HG03442 (cell line): ENCODE data around the gene CACNG6.

Experiments used
- ATAC-seq: cut with Tn5 transposase; IDR thresholded peaks from one replicate; pipeline ENCODE4 v1.9.1; 2021; ENCODE audit warnings: mild to moderate bottlenecking, moderate library complexity; ENCODE audit not compliant: unreplicated experiment

Gene CACNG6

GRCh38 chr19:53965091-53965490, 26.3 kb upstream of the CACNG6 start:
- ATAC-seq, result no peak

DNA sequence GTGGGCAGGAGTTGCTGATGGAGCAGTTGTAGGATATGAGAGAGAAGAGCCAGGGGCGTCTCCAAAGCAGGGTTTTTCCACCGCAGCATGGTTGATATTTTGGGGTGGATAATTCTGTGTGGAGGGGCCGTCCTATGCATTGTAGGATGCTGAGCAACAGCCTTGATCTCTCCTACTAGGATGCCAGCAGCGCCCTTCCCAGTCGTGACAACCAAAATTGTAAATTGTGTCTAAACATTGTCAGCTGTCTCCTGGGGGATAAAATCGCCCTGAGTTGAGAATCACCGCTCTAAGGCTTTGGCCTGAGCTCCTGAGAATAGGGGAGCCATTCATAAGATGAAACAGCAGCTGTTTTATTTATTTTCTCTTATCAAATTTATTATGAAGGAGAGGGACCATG, 24.5 kb upstream of the CACNG6 start:
- ATAC-seq, result no peak

DNA sequence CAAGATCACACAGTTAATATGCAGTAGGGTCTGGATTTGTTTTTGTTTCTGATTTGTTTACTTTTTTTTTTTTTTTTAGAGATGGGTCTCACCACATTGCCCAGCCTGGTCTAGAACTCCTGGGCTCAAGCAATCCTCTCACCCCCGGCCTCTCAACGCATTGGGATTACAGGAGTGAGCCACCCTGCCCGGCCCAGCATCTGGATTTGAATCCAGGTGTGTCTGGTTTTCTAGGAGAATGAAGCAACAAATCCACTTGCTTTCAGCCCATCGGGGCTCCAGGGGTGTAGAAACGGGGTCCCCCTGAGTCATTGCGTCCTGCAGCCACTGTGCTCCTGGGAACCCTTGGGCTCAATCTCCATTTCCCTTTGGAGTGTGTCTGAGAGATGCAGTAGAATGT, 22.1 kb upstream of the CACNG6 start:
- no peak for ATAC-seq

- ATAC-seq, result no peak
Measured at GRCh38 chr19:53971673-53972072, 19.8 kb upstream of the CACNG6 start.

DNA sequence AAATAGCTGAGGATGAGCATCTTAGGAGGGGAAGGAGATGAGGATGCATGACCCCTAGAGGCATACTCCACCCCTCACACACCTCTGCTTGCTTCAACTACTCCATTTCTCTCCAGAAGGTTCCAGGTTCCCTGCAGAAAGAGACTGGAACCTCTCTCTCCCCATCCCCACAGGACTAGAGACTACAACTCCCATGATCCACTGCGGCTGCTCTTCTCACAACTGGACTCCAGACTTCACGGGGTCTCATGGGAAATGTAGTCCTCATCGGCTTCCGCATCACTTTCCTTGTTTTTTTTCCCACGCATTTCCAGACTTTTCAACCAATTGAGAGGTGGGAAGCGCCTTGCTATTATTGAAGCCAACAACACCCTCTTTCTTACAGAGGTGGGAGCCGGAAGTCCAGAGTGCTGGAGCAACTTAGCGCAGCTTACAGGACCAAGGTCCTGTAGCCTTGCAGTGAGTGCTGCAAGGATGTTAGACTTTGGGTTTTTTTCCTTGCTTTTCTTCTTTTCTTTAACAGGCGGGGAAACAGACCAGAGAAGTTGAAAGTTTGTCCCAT, 13.9 kb upstream of the CACNG6 start:
- no peak for ATAC-seq

- no peak for ATAC-seq
Measured at GRCh38 chr19:53977991-53978731, 13.3 kb upstream of the CACNG6 start.

DNA sequence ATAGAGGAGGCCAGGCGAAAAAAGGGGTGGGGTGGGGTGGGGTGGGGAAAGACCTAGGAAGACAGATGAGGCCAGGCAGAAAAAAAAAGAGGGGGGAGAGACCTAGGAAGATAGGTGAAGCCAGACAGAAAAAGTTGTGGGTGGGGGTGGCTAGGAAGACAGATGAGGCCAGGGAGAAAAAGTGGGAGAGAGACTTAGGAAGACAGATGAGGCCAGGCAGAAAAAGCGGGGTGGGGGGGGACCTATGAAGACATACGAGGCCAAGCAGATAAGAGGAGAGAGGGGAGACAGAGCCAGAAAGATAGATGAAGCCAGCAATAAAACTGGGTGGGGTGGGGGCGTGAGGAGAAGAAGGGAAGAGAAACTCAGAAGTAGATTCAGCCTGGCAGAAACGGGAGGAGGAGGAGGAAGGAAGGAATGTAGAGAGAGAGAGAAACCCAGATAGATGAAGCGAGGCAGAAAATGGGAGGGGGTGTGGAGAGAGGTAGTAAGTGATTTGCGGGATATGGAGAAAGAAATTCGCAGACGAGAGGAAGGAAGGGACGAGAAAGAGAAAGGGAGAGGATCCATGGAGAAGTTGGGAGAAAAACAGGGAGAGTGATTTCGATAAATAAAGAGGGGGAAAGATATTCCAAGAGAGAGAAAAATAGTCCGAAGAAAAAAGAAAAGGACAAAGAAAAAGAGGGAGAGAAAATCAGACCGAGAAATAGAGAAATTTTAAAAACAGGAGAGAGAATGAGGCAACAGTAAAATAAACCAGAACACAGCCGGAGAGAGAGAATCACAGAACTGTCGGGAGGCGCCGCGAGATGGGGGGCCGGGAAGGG, 12.2 kb upstream of the CACNG6 start:
- no peak for ATAC-seq

DNA sequence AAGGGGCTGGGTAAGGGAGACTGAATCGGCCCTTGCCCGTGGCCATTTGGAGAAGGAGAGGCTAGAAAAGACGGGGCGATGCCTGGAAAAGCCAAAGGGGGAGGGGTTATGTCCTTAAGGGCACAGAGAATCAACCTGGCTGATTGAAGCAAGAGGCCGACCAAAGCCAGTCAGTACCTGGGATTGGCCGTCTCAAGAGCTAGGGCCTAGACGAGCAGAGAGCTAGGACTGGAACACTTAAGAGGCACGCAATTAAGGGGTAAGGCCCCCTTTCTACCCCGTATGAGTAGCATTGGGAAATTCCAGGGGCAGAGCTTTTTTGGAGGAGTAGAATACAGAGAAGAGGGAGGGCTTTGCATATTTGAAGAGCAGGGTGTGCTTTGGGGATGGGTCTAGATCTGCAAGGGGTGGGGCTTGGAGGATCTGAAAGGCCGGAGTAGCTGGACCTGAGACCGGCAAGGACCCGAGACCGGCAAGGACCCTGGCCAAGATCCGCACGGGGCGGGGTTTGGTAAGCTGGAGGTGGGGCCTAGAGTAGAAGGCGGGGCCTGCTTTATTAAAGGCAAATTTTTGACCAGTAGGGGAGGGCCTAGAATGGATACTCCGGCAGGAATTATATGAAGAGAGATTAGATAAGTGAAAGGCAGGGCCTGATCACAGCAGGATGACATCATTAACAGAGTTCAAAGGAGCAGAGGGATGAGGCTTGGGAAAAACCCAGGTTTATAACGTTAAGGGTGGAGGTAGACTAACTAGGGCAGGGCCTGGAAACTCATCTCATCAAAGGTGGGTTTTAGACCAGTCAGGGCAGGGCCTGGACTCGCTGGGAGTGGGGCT, 10.7 kb upstream of the CACNG6 start:
- ATAC-seq, result no peak

GRCh38 chr19:53981376-53981951, 10.0 kb upstream of the CACNG6 start:
- no peak for ATAC-seq

- ATAC-seq, result no peak
Measured at GRCh38 chr19:53982001-53982451, 9.4 kb upstream of the CACNG6 start.

GRCh38 chr19:53982611-53983010, 8.8 kb upstream of the CACNG6 start:
- ATAC-seq, result no peak

DNA sequence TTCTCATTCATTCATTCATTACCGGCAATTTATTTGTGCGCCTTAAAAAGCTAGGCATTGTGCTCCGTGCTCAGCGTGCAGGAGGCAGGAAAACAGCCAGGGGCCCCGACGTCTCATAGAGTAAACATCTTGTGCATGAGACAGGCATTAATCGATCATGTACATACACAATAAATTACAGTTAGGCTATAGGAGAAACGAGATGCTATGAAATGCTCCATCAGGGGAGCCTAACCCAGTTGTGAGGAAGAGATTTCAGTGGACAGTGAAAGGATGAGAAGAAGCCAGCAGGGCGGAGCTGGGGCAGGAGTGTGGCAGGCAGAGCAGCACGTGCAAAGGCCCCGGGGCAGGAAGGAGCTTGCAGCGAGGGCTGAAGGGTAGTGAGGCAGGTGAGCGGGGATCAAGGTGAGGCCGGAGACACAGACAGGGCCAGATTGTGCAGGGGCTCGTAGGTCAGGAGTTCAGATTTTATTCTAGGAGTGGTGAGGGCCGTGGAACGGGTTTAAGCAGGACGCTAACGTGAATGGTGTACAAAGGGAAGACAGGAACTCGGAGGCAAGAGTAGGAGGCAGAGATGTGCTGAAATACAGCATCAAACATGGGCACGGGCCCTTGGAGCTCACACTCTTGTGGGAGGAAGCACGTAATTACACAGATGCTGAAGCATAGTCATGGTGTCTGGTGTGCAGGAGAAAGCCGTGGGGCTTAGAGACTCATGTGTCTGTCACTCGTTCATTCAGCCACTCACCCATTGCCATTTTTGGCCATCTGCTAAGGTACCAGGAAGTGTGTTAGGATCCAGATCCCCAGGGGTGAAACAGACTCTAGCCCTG, 7.8 kb upstream of the CACNG6 start:
- ATAC-seq, result no peak

GRCh38 chr19:53985863-53986262, 5.6 kb upstream of the CACNG6 start:
- ATAC-seq, result no peak

DNA sequence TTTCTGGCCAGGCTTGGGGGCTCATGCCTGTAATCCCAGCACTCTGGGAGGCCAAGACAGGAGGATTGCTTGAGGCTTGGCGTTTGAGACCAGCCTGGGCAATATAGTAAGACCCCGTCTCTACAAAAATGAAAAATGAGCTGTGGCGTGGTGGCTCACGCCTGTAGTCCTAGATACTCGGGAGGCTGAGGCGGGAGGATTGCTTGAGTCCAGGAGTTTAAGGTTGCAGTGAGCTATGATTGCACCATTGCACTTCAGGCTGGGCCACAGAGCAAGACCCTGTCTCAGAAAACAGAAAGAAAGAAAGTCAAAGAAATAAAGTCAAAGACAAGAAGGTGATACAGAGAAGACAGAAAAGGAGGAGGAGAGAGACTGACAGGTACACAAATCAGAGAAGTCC, 2.5 kb upstream of the CACNG6 start:
- ATAC-seq, result no peak

GRCh38 chr19:53989600-53990533, 1.6 kb upstream of the CACNG6 start:
- no peak for ATAC-seq

GRCh38 chr19:53992211-53992610, 774 bp downstream of the CACNG6 start:
- no peak for ATAC-seq

DNA sequence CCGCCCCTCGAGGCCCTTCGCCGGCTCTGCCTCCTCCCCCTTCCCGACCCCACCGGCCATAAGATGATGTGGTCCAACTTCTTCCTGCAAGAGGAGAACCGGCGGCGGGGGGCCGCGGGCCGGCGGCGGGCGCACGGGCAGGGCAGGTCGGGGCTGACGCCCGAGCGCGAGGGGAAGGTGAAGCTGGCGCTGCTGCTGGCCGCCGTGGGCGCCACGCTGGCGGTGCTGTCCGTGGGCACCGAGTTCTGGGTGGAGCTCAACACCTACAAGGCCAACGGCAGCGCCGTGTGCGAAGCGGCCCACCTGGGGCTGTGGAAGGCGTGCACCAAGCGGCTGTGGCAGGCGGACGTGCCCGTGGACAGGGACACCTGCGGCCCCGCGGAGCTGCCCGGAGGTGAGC, 1.4 kb downstream of the CACNG6 start:
- no peak for ATAC-seq

DNA sequence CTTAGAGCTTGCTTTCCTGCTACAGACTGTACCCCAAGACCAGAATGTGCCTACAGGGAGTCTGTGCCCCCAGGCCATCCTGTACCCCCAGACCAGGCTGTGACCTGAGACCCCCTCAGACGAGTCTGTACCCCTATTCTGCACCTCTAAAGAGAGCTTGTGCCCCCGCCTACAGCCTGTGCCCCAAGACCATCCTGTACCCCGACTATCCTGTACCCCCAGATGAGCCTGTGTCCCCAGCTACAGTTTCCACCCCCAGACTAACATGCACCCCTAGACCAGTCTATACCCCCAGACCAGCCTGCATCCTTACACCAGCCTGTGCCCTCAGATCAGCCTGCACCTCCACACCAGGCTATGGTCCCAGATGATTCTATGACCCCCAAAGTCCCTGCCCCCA, 2.0 kb downstream of the CACNG6 start:
- ATAC-seq, result no peak

- no peak for ATAC-seq
Measured at GRCh38 chr19:53994811-53995210, 3.4 kb downstream of the CACNG6 start.
